Epithelial cell of prostate (primary cell): Measurements from ENCODE around the gene FBXW8.

Source experiments
- DNase-seq: peaks from one replicate; pipeline ENCODE4 v3.0.0-alpha.2; 2011; ENCODE audit warnings: low read depth, low spot score
- H3K27ac ChIP-seq: fragments of 450-650 bp; 2 replicates; pipeline ENCODE4 v1.5.1; 2017; ENCODE audit warnings: mild to moderate bottlenecking

The FBXW8 gene

GRCh38 chr12:116884871-116885270, 25.9 kb upstream of the FBXW8 start:
- no peak overlapping the region for H3K27ac ChIP-seq
- no peak for DNase-seq

- no peak overlapping the region for H3K27ac ChIP-seq
- DNase-seq, result no peak
Observed at GRCh38 chr12:116885491-116885890, 25.3 kb upstream of the FBXW8 start.

DNA sequence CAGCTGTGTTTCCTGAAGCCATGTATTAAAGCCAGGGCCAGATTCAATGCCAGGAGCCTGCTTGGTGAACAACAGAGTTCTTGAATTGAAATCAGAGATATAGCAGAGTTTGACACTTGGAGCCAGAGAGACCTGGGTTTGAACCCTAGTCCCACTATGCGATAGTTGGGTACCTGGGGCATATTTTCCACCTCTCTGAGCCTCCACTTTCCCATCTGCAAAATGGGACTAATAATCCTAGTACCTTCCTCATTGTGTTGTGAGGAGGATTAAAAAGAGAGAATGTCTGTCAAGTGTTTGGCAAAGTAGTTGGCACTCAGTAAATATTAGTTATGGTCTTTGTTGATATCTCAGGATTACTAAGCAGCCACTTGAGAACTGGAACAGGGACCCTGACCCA, 23.5 kb upstream of the FBXW8 start:
- no peak for DNase-seq

DNA sequence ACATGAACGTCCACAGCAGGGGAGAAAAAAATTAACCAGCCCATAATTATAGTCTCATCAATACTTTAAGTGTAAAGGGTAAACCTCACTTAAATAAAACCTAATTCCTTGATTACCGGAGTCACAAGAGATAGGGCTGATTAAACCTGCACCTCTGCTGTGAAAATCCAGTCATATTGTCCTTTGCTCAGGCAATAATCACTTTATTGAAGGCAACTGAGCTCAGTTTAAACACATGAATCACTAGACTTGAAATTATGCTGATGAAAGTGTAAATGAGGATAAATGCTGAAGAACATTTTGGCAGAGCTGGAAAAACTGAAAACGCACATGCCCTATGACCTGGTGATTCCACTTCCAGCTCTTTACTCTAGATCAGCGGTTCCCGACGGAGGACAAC, 22.9 kb upstream of the FBXW8 start:
- no peak overlapping the region for H3K27ac ChIP-seq
- no peak for DNase-seq

More for the DNA sequence above, 23.5 kb upstream of the FBXW8 start:
- no peak overlapping the region for H3K27ac ChIP-seq

GRCh38 chr12:116890330-116890729, 20.4 kb upstream of the FBXW8 start:
- DNase-seq, result no peak
- no peak overlapping the region for H3K27ac ChIP-seq

DNA sequence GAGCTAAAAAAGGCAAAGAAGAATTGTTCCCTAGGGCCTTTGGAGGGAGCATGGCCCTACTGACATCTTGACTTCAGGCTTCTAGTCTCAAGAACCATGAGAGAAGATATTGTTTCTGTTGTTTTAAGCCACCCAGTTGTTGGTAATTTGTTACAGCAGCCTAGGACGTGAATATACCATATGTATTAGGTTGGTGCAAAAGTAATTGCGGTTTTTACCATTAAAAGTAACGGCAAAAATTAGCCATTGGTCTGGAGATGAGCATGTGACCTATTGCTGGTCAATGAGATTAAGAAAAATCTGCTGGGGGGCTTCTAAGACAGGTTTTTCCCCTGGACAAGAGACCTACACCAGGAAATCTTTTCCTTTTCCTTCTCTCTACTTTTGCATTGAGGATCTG, 19.7 kb upstream of the FBXW8 start:
- no peak overlapping the region for H3K27ac ChIP-seq
- DNase-seq, result no peak

DNA sequence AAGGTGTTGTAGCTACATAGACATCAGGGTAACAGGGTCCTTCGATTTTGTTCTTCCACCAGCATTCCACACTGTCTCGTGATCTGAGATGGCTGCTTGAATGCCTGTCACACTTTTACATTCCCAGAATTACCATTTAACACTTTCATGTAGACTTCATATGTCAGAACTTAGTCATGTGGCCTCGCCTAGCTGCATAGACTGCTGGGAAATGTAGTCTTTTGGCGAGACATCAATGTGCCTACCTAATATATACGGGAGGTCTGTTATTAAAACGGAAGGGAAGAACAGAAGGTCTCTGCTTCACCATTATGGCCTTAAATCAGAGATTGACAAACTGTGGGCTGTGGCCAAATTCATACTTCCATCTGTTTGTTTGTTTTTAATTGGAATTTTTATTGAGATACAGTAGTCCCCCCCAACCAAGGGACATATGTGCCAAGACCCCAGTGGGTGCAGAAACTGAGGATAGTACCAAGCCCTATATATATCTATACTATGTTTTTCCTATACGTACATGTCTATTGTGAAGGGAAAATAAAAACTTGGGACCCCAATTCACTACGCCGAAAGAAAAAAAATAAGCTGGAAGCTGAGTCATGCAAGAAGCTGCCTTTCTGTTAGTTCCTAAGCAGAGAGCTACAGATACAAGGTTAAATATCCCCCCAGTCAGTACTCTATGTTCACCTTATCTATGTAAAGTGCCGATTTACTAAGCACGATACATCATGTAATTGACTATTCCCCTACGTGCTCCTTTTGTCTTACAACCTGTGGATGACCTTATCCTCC, 18.2 kb upstream of the FBXW8 start:
- H3K27ac ChIP-seq, result no peak overlapping the region
- DNase-seq, result no peak

- no peak overlapping the region for H3K27ac ChIP-seq
- DNase-seq, result no peak
Observed at GRCh38 chr12:116894913-116895312, 15.8 kb upstream of the FBXW8 start.

DNA sequence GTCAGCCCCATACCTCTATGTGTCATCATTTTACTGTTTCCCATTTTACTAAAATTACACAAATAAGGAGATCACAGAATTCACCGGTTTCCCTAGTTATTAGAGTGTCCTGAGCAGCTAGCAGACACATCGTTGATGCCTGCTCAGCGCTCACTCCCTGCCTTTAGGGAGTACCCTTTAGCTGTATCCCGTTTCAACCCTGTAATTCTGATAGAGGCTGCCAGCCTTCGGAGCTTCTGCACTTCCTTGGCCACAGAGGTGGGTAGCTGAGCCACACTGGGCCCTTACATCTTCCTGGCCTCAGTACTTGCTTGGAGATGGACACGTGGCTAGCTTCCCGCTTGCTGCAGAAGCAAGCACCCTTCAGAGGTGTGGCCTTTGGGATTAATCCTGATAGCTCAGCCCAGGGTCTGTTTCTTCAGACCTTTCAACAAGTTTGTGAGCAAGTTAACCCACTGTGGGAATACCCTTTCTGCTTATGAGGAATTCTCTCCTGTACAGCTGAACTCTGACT, 14.3 kb upstream of the FBXW8 start:
- no peak for DNase-seq

DNA sequence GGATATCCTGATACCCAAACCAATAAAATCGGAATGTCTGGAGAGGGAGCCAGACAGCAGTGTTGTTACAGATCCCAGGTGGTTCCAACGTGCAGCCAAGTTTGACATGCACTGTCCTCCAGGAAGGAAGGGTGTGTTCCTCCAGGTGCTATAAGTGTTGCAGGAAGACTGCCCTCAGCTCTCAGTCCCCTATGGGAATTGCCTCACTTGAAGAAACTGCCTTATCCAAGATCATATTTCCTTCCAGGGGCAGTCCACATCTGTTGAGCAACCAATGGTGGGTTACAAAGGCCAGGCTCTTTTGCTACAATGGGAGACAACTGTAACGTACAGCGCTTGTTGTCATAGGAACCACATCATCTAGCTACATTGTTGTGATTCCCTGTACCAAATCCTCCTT, 13.3 kb upstream of the FBXW8 start:
- no peak for DNase-seq
- no peak overlapping the region for H3K27ac ChIP-seq

More for the DNA sequence above, 14.3 kb upstream of the FBXW8 start:
- H3K27ac ChIP-seq, result no peak overlapping the region

- no peak for DNase-seq
- no peak overlapping the region for H3K27ac ChIP-seq
Observed at GRCh38 chr12:116898669-116899068, 12.1 kb upstream of the FBXW8 start.

- H3K27ac ChIP-seq, result no peak overlapping the region
- DNase-seq, result no peak
Observed at GRCh38 chr12:116901612-116902011, 9.1 kb upstream of the FBXW8 start.

DNA sequence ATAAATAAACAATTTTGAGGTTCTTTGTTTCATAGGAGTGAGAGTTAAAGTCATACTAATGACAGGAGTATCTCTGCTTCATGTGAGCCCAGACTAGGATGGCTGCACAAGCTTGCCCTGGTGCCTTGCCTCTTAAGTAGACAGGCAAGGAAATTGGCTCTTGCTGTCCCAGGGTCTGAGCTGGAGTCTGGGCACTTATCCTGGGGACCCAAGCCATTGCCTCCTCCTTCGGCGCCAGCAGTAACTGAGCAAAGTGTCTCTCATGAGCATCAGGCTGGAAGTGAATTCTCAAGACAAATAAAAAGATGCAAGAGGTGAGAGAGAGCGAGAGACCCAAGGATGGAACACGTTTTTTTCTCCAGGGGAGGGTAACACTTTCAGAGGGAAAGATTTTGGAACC, 6.9 kb upstream of the FBXW8 start:
- H3K27ac ChIP-seq, result no peak overlapping the region
- DNase-seq, result no peak

DNA sequence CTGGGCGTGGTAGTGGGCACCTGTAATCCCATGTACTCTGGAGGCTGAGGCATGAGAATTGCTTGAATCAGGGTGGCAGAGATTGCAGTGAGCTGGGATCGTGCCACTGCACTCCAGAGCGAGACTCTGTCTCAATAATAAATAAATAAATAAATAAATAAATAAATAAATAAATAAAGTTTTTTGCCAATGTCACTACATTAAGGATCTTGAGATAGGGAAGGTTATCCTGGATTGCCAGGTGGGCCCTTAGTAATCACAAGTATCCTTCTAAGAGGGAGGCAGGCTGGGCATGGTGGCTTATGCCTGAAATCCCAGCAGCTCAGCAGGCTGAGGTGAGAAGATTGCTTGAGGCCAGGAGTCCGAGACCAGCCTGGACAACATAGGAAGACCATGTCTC, 4.5 kb upstream of the FBXW8 start:
- DNase-seq, result no peak
- no peak overlapping the region for H3K27ac ChIP-seq

DNA sequence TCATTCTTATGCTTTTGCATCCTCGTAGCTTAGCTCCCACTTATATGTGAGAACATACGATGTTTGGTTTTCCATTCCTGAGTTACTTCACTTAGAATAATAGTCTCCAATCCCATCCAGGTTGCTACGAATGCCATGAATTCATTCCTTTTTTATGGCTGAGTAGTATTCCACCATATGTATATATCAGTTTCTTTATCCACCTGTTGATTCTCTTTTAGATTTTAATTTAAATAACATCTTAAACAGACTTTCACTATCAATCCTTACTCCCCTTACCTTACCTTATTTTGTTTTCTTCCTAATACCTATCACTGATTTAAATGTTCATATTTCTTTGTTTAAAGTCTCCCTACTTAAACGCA, 488 bp upstream of the FBXW8 start:
- DNase-seq, result no peak
- no peak overlapping the region for H3K27ac ChIP-seq

DNA sequence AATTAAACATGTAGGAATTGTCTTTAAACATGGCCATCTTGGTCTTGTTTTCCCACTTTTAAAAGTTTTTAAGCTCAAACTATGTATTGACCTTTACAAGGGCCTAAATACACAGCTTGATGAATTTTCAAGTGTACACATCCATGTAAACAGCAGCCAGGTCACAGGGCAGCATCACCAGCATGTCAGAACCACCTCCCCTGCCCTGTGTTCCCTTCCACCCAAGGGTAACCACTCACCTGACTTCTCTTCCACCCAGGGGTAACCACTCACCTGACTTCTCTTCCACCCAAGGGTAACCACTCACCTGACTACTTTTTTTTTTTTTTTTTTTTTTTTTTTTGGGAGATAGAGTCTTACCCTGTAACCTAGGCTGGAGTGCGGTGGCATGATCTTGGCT, 4.6 kb downstream of the FBXW8 start:
- DNase-seq, result no peak
- H3K27ac ChIP-seq, result peak overlapping the region; percentile 61

GRCh38 chr12:116916122-116916521, 5.4 kb downstream of the FBXW8 start:
- peak overlapping the region; percentile 61 for H3K27ac ChIP-seq
- DNase-seq, result peak; percentile 50

- DNase-seq, result peak; percentile 50
- peak overlapping the region; percentile 61 for H3K27ac ChIP-seq
Observed at GRCh38 chr12:116916714-116917114, 6.0 kb downstream of the FBXW8 start.

- no peak for DNase-seq
Observed at GRCh38 chr12:116918464-116918863, 7.7 kb downstream of the FBXW8 start.

DNA sequence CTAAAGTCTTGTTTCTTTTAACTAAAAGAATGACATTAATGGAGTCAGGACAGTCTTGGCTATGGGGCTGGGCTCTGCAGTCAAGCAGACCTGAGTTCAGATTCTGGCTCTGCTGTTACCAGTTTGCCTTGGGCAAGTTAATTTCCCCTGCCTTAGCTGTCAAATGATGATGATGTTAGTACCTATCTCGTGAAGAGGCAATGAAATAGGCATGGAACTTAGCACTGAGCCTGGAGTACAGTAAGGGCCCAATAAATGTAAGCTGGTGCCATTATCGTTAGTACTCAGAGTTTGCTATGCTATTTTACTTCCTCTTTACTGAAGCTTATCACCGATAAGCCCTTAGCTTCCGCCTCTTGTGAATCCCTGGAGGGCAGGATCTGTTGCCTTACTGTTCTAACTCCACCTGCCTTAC, 8.5 kb downstream of the FBXW8 start:
- no peak overlapping the region for H3K27ac ChIP-seq
- DNase-seq, result no peak

More at GRCh38 chr12:116918464-116918863, 7.7 kb downstream of the FBXW8 start:
- H3K27ac ChIP-seq, result no peak overlapping the region

DNA sequence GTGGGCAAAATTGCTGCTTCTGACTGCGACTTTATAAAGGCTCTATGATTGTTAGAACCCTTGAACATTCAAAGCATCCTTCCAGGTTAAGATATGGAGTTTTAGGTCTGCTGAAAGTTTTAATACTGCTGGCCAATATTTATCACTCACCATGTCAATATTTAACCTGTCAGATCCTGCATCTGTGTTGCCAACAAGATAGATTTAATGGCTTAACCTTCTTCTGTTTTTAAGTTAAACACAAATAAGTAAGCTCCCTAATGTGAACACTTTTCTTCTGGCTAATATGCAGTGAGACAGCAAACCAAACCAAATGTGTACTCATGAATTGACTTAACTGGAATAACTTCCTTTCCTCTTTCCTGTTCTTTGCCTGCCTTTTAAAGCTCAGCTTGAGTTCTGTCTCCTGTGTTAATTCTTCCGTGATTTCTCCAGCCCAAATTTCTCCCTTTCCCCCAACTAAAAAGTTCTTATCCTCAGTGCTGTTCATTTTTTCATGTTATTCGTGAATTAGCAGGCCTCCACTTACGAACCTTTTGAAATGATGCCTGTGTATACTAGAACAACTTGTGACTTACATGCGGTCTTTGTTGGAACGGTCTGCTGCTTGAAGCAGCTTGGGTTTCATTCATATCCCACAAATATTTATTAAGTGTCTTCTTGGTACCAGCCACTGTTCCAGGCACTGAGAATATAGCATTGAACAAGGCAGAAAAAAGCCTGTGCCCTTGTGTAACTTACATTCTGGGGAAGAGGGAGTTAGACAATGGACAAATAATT, 9.1 kb downstream of the FBXW8 start:
- no peak overlapping the region for H3K27ac ChIP-seq
- no peak for DNase-seq
